GM08714 (cell line): ENCODE measurements around the gene EMSY.

Experiments used
- H3K4me3 ChIP-seq: fragments of 200-500 bp; sonication (Bioruptor generic); 2 replicates; pipeline ENCODE4 v1.5.1; 2014; ENCODE audit warnings: mild to moderate bottlenecking, low read length, inconsistent platforms
- ZNF274 ChIP-seq: IDR thresholded peaks from 2 replicates; pipeline ENCODE4 v1.6.1; 2012; ENCODE audit warnings: mild to moderate bottlenecking, low read depth, low read length

Gene EMSY

GRCh38 chr11:76597533-76598425 is 153.0 kb downstream of the EMSY start:
- no peak for TF ChIP-seq ZNF274
- no peak overlapping the region for H3K4me3 ChIP-seq

- H3K4me3 ChIP-seq = no peak overlapping the region
- no peak for TF ChIP-seq ZNF274
Observed at GRCh38 chr11:76598426-76598839, 153.6 kb downstream of the EMSY start.

- H3K4me3 ChIP-seq = no peak overlapping the region
- TF ChIP-seq ZNF274 = no peak
Observed at GRCh38 chr11:76599041-76600013, 154.5 kb downstream of the EMSY start.

- TF ChIP-seq ZNF274 = no peak
- no peak overlapping the region for H3K4me3 ChIP-seq
Observed at GRCh38 chr11:76600124-76600655, 155.4 kb downstream of the EMSY start.

GRCh38 chr11:76601272-76601671 is 156.5 kb downstream of the EMSY start:
- no peak for TF ChIP-seq ZNF274
- no peak overlapping the region for H3K4me3 ChIP-seq

- no peak overlapping the region for H3K4me3 ChIP-seq
- TF ChIP-seq ZNF274 = no peak
Observed at GRCh38 chr11:76601724-76602123, 156.9 kb downstream of the EMSY start.

GRCh38 chr11:76602431-76602861 is 157.6 kb downstream of the EMSY start:
- TF ChIP-seq ZNF274 = no peak
- H3K4me3 ChIP-seq = no peak overlapping the region
